HG03575 (cell line): Measurements from ENCODE around the gene SLC29A1.

Source experiments
- ATAC-seq: cut with Tn5 transposase; IDR thresholded peaks from one replicate; pipeline ENCODE4 v1.9.1; 2021; ENCODE audit not compliant: unreplicated experiment, insufficient number of reproducible peaks, low FRiP score; ENCODE audit errors: extremely low read depth

SLC29A1 gene

GRCh38 chr6:44273617-44274016, 50.2 kb downstream of the SLC29A1 start:
- no peak for ATAC-seq

- ATAC-seq = no peak
These were observed 51.9 kb downstream of the SLC29A1 start for GRCh38 chr6:44275271-44275748.

- ATAC-seq = no peak
These were observed 52.6 kb downstream of the SLC29A1 start for GRCh38 chr6:44275749-44276648.

- no peak for ATAC-seq
These were observed 53.6 kb downstream of the SLC29A1 start for GRCh38 chr6:44276667-44277640.

GRCh38 chr6:44277763-44278162, 54.4 kb downstream of the SLC29A1 start:
- ATAC-seq = no peak

- no peak for ATAC-seq
These were observed 54.9 kb downstream of the SLC29A1 start for GRCh38 chr6:44278315-44278714.

- no peak for ATAC-seq
These were observed 55.6 kb downstream of the SLC29A1 start for GRCh38 chr6:44278774-44279697.
